Retinal pigment epithelial cell (primary cell): Measurements from ENCODE around the gene TTYH2.

Source experiments
- DNase-seq: peaks from one replicate; pipeline ENCODE4 v3.0.0-alpha.2; 2010; ENCODE audit warnings: low read depth
- H3K4me3 ChIP-seq: 2 replicates; pipeline ENCODE4 v1.5.1; 2011; ENCODE audit warnings: mild to moderate bottlenecking, low read length, control low read depth, moderate library complexity
- CTCF ChIP-seq: conservative IDR thresholded peaks from 2 replicates; pipeline ENCODE4 v1.5.1; 2011; ENCODE audit warnings: low read depth, low read length, control low read depth, inconsistent platforms

TTYH2 gene

DNA sequence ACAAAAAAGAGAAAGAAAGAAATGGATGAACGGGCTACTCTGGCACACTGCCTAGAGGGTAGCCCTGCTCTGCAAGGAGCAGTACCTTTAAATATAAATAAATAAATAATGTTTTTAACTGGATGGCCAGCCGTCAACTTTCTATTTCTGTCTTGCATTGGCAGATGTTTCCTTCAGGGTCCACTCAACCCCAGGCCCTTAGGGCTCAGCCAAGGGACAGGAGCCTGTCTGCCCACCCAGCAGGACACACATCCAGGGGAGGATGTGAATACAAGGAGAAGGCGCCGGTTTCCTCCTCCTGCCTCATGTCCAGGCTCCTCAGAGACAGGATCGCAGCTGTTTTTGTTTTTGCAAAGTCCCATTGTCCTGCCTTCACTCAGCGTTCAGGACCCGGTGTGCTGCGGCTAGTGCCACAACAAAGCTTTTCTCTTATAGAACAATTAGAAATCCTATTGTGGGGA is 22.6 kb downstream of the TTYH2 start:
- no peak for TF ChIP-seq CTCF
- H3K4me3 ChIP-seq: no peak overlapping the region
- no peak for DNase-seq

DNA sequence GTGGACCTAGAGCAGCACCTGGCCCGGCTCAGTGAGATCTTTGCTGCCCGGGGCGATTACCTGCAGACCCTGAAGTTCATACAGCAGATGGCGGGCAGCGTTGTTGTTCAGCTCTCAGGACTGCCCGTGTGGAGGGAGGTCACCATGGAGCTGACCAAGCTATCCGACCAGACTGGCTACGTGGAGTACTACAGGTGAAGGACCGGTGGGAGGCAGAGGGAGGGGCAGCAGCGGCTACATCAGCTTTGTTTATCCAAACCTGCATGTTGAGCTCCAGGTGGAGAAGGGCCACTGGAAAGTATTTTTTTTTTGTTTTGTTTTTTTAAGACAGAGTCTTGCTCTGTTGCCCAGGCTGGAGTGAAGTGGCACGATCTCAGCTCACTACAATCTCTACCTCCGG is 23.9 kb downstream of the TTYH2 start:
- TF ChIP-seq CTCF: no peak

DNA sequence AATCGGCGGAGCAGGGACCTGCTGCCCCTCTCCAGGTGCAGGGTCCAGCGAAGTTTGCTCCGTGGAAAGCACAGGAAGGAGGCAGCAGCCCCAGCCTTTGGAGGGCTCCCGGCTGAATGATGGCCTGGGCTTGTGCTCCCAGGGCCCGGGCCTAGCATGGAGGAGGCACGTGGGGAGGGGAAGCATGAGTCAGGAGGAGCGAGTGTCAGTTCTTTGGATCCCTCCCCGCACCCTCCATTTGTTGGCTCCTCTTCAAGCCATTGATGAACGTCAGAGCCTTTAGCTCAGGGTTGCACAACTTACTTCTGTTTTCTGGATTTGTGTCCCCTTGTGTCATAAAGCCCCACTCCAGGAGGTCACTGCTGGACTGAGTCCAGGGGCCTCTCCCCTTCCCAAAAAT is 25.8 kb downstream of the TTYH2 start:
- no peak for DNase-seq
- TF ChIP-seq CTCF: no peak
- no peak overlapping the region for H3K4me3 ChIP-seq

More for the DNA sequence above, 23.9 kb downstream of the TTYH2 start:
- no peak overlapping the region for H3K4me3 ChIP-seq
- no peak for DNase-seq

GRCh38 chr17:74240618-74241205 is 27.3 kb downstream of the TTYH2 start:
- no peak for TF ChIP-seq CTCF
- no peak for DNase-seq
- no peak overlapping the region for H3K4me3 ChIP-seq

DNA sequence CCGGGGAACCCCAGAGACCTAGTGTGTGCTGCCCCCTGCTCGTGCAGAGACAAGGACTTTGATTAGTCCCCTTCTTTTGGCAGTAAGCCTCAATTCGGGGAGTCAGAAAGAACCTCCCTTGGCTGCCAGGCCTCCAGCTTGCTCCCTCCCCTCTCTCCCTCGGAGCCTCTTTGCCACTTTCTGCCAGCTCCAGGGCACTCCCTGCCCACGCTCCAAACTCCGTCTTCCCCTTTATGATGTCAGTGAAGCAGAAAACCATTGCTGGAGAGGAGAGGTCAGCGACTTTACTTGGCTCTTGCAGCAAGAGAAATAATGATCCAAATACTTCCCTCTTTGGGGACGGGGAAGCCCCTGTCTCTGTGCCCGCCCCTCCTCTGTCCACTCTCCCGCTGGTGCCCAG is 28.1 kb downstream of the TTYH2 start:
- no peak for TF ChIP-seq CTCF
- no peak overlapping the region for H3K4me3 ChIP-seq
- no peak for DNase-seq

DNA sequence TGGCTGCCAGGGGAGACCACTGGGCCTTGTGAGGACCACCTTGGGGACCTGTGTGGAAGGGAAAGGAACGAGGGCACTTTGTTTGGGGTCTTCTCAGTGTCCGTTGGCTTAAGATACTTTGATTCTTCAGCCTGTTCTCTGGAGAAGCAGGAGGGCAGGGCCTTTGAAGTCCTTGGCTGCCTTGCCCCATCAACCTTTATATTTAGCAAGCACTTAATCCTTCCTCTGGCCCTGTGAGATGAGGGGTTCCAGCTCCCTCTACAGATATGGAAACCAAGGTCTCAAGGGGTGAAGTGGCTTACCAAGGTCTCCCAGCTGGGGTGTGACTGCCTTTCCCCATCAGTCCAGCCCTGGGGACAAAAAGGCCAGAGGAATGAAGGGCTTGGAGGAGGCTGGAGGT is 28.5 kb downstream of the TTYH2 start:
- DNase-seq: no peak
- no peak overlapping the region for H3K4me3 ChIP-seq
- no peak for TF ChIP-seq CTCF

DNA sequence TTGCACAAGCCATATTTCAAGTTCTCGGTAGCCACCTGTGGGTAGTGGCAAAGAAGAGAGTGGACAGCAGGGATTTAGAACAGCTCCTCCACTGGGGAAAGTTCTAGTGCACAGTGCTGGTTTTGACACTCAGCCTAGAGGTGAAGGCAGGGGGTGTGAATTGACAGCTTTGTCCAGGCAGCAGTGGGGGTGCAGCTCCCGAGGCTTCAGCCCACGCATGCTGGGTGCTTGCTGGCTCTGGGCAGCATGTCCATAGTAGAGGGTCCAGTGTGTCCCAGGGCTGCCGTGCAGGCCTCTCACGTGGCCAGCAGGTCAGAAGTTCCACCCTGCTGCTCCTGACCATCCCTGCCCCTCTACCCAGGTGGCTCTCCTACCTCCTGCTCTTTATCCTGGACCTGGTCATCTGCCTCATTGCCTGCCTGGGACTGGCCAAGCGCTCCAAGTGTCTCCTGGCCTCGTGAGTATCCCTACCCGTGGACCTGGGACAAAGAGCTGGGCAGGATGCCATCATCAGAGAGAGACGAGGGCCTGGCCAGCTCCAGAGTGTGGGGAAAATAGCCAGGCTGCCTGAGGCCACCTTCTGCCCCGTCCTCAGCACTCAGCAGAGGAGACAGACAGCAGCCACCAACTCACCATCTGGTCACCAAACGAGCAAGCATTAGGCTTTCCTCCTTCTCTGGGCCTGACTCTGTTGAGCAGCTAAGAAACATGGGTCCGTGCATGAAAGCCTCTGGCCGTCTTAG is 29.8 kb downstream of the TTYH2 start:
- no peak for DNase-seq
- no peak overlapping the region for H3K4me3 ChIP-seq
- no peak for TF ChIP-seq CTCF
